Gastrocnemius medialis (tissue), 4 donors: ENCODE measurements around the gene SLC48A1.

Source experiments
- POLR2A ChIP-seq, 2 donors: fragments of 450-650 bp; IDR thresholded peaks; one replicate each; pipeline ENCODE4 v1.6.1; 2017; ENCODE audit warnings: antibody characterized with exemption in 2 of 2, mild to moderate bottlenecking in 2 of 2, moderate library complexity in 2 of 2
- TF ChIP-seq, protein P1 (sequence below), 5 experiments: fragments of 450-650 bp in 3 of 5; fragments of 200-600 bp in 2 of 5; sonication (generic) in 2 of 5; IDR thresholded peaks in 4 of 5; conservative IDR thresholded peaks in 1 of 5; 1 replicate in 4 of 5; 2 replicates in 1 of 5; pipeline ENCODE4 v1.5.1; 2016 to 2019; ENCODE audit warnings: antibody characterized with exemption in 5 of 5, mild to moderate bottlenecking in 3 of 5, moderate library complexity in 3 of 5

DNA sequence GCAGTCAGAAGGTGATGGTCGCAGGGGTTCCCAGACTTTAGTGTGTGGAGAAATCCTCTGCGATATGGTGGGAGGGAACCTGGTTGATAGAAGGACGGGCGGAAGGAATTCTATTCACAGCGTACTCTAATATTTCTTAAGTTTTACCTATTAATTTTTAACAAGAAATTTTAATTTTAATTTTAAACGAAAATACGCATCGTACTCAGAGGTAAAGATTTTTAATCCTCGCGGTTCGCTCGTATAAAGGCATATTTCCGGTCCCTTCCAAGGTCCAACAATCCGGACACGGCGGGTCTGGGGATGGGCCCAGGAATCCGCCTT lies 338 bp upstream of the SLC48A1 start:
- TF ChIP-seq, protein P1, sequence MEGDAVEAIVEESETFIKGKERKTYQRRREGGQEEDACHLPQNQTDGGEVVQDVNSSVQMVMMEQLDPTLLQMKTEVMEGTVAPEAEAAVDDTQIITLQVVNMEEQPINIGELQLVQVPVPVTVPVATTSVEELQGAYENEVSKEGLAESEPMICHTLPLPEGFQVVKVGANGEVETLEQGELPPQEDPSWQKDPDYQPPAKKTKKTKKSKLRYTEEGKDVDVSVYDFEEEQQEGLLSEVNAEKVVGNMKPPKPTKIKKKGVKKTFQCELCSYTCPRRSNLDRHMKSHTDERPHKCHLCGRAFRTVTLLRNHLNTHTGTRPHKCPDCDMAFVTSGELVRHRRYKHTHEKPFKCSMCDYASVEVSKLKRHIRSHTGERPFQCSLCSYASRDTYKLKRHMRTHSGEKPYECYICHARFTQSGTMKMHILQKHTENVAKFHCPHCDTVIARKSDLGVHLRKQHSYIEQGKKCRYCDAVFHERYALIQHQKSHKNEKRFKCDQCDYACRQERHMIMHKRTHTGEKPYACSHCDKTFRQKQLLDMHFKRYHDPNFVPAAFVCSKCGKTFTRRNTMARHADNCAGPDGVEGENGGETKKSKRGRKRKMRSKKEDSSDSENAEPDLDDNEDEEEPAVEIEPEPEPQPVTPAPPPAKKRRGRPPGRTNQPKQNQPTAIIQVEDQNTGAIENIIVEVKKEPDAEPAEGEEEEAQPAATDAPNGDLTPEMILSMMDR (IDR thresholded peaks at IDR 0.05 in 4 of 5, conservative IDR thresholded peaks at IDR 0.05 in 1 of 5), result no peak
- no peak for TF ChIP-seq POLR2A (IDR thresholded peaks at IDR 0.05)
